Liver (tissue), 9 donors: ENCODE data around the gene KRT76. TPM values are rescaled to one million over a fixed set of nuclear protein-coding genes. Genes with fewer than 3 reads are reported as not detected.

Experiments used
- DNase-seq: peaks from one replicate; pipeline ENCODE4 v3.0.0-alpha.2; 2017; ENCODE audit warnings: low spot score
- H3K27ac ChIP-seq, 2 donors: one replicate each; pipeline ENCODE4 v1.7.0; 2013; ENCODE audit warnings: inconsistent platforms in 2 of 2, low read length in 2 of 2, control low read depth in 1 of 2, low read depth in 1 of 2, mild to moderate bottlenecking in 1 of 2
- H3K27me3 ChIP-seq, 4 donors: one replicate each; pipeline versions ENCODE4 v1.6.1 to v1.7.0; 2013; ENCODE audit warnings: low read length in 3 of 4, inconsistent platforms in 1 of 4, mild to moderate bottlenecking in 1 of 4, moderate library complexity in 1 of 4; ENCODE audit not compliant: control insufficient read depth in 4 of 4, insufficient read depth in 4 of 4
- H3K36me3 ChIP-seq, 4 donors: one replicate each; pipeline versions ENCODE4 v1.6.1 to v1.7.0; 2013; ENCODE audit warnings: low read length in 3 of 4, mild to moderate bottlenecking in 3 of 4, low read depth in 1 of 4, moderate library complexity in 1 of 4; ENCODE audit not compliant: control insufficient read depth in 4 of 4, insufficient read depth in 3 of 4
- H3K4me1 ChIP-seq, 4 donors: one replicate each; pipeline versions ENCODE4 v1.6.1 to v1.7.0; 2013; ENCODE audit warnings: low read length in 3 of 4, mild to moderate bottlenecking in 3 of 4, moderate library complexity in 1 of 4; ENCODE audit not compliant: control insufficient read depth in 4 of 4, insufficient read depth in 4 of 4
- H3K4me3 ChIP-seq, 3 donors: one replicate each; pipeline versions ENCODE4 v1.6.1 to v1.7.0; 2013; ENCODE audit warnings: low read length in 3 of 3, control low read depth in 1 of 3, low read depth in 1 of 3, mild to moderate bottlenecking in 1 of 3
- H3K9ac ChIP-seq, 2 donors: one replicate each; pipeline ENCODE4 v1.7.0; 2013; ENCODE audit warnings: low read length in 2 of 2, mild to moderate bottlenecking in 2 of 2, moderate library complexity in 2 of 2, control low read depth in 1 of 2, low read depth in 1 of 2
- H3K9me3 ChIP-seq, 4 donors: one replicate each; pipeline versions ENCODE4 v1.6.1 to v1.7.0; 2013; ENCODE audit warnings: low read length in 3 of 4; ENCODE audit not compliant: control insufficient read depth in 4 of 4
- ATF3 ChIP-seq: IDR thresholded peaks from 2 replicates; pipeline ENCODE4 v1.6.1; 2016; ENCODE audit warnings: antibody characterized with exemption
- EGR1 ChIP-seq, 2 donors: IDR thresholded peaks; 2 replicates each; pipeline ENCODE4 v1.6.1; 2016 to 2018; ENCODE audit warnings: antibody characterized with exemption in 2 of 2, low read depth in 2 of 2
- FOXA1 ChIP-seq: IDR thresholded peaks from 2 replicates; pipeline ENCODE4 v1.6.1; 2016; ENCODE audit warnings: antibody characterized with exemption
- GABPA ChIP-seq, 2 donors: IDR thresholded peaks in 1 of 2; conservative IDR thresholded peaks in 1 of 2; 2 replicates each; pipeline ENCODE4 v1.6.1; 2016; ENCODE audit warnings: antibody characterized with exemption in 2 of 2, mild to moderate bottlenecking in 1 of 2, moderate library complexity in 1 of 2
- HNF4A ChIP-seq, 2 donors: conservative IDR thresholded peaks; 2 replicates each; pipeline ENCODE4 v1.6.1; 2016; ENCODE audit warnings: antibody characterized with exemption in 2 of 2, mild to moderate bottlenecking in 2 of 2
- HNF4G ChIP-seq: IDR thresholded peaks from 2 replicates; pipeline ENCODE4 v1.6.1; 2016; ENCODE audit warnings: antibody characterized with exemption
- JUND ChIP-seq, 2 donors: IDR thresholded peaks; 2 replicates each; pipeline ENCODE4 v1.6.1; 2016; ENCODE audit warnings: antibody characterized with exemption in 2 of 2
- NR2F2 ChIP-seq: IDR thresholded peaks from 2 replicates; pipeline ENCODE4 v1.6.1; 2016; ENCODE audit warnings: antibody characterized with exemption
- RAD21 ChIP-seq, 2 donors: IDR thresholded peaks; 2 replicates each; pipeline ENCODE4 v1.6.1; 2016; ENCODE audit warnings: antibody characterized with exemption in 2 of 2, mild to moderate bottlenecking in 2 of 2
- TAF1 ChIP-seq: conservative IDR thresholded peaks from 2 replicates; pipeline ENCODE4 v1.6.1; 2016; ENCODE audit warnings: antibody characterized with exemption, mild to moderate bottlenecking
- YY1 ChIP-seq: IDR thresholded peaks from 2 replicates; pipeline ENCODE4 v1.6.1; 2016; ENCODE audit warnings: antibody characterized with exemption, mild to moderate bottlenecking
- ZBTB33 ChIP-seq: IDR thresholded peaks from 2 replicates; pipeline ENCODE4 v1.6.1; 2016; ENCODE audit warnings: antibody characterized with exemption
- WGBS: extraction: QIAGEN DNeasy Blood & Tissue Kit; methylation state at CpG from one replicate; pipeline ENCODE4 v1.1.7; 2013; 5-methylcytosine and 5-hydroxymethylcytosine counted together
- polyA plus RNA-seq, 2 donors: library from polyadenylated mRNA; stranded (reverse) in 1 of 2; unstranded in 1 of 2; fragments of 200-250 nt in 1 of 2; fragments of >200 nt in 1 of 2; fragmentation: Nextera tagmentation in 1 of 2; extraction: Ambion mirVana in 1 of 2; gene quantifications; one replicate each; pipeline versions ENCODE4 v1.2.1 to v1.2.3, GENCODE V29; 2013 to 2015
- total RNA-seq, 2 donors: library from RNA; depleted of rRNA; stranded (reverse); fragments of >200 nt; gene quantifications; one replicate each; pipeline ENCODE4 v1.2.3, GENCODE V29; 2014
- TF ChIP-seq, protein P1 (sequence below): fragments of 150-350 bp; IDR thresholded peaks from 2 replicates; pipeline ENCODE4 v1.5.1; 2017; ENCODE audit warnings: improper control_type of control experiment, low read depth, low read length; ENCODE audit not compliant: missing input control
- TF ChIP-seq, protein P2 (sequence below): IDR thresholded peaks from 2 replicates; pipeline ENCODE4 v1.6.1; 2016; ENCODE audit warnings: antibody characterized with exemption, mild to moderate bottlenecking
- TF ChIP-seq, protein P3 (sequence below): IDR thresholded peaks from 2 replicates; pipeline ENCODE4 v1.6.1; 2016; ENCODE audit warnings: antibody characterized with exemption
- donor health status: healthy.
- donor health status: healthy.
- donor health status: healthy.
- donor health status: healthy.
- donor health status: healthy.

Gene KRT76
- total and polyA plus RNA-seq, 4 donors: not detected

GRCh38 chr12:52799505-52800211 lies 22.5 kb upstream of the KRT76 start:
- no peaks in the 10 kb centered on the region for H3K9me3 ChIP-seq
- H3K4me1 ChIP-seq: no peaks in the 10 kb centered on the region
- H3K36me3 ChIP-seq: no peaks in the 10 kb centered on the region
- no peak for TF ChIP-seq JUND (IDR thresholded peaks at IDR 0.05)
- TF ChIP-seq, protein P1, sequence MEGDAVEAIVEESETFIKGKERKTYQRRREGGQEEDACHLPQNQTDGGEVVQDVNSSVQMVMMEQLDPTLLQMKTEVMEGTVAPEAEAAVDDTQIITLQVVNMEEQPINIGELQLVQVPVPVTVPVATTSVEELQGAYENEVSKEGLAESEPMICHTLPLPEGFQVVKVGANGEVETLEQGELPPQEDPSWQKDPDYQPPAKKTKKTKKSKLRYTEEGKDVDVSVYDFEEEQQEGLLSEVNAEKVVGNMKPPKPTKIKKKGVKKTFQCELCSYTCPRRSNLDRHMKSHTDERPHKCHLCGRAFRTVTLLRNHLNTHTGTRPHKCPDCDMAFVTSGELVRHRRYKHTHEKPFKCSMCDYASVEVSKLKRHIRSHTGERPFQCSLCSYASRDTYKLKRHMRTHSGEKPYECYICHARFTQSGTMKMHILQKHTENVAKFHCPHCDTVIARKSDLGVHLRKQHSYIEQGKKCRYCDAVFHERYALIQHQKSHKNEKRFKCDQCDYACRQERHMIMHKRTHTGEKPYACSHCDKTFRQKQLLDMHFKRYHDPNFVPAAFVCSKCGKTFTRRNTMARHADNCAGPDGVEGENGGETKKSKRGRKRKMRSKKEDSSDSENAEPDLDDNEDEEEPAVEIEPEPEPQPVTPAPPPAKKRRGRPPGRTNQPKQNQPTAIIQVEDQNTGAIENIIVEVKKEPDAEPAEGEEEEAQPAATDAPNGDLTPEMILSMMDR: no peak
- no peak for TF ChIP-seq ATF3
- TF ChIP-seq RAD21 (IDR thresholded peaks at IDR 0.05): no peak
- TF ChIP-seq YY1: no peak
- no peak for TF ChIP-seq TAF1
- TF ChIP-seq HNF4A (conservative IDR thresholded peaks at IDR 0.05): no peak
- TF ChIP-seq GABPA (IDR thresholded peaks at IDR 0.05 in 1 of 2, conservative IDR thresholded peaks at IDR 0.05 in 1 of 2): no peak
- no peak for TF ChIP-seq EGR1 (IDR thresholded peaks at IDR 0.05; ENCODE audit: low read depth in 2 of 2)
- no peak overlapping the region for H3K9ac ChIP-seq
- 81% methylated on average over 5 of the region's 5 CpGs for whole genome bisulfite sequencing
- DNase-seq: no peak
- H3K27ac ChIP-seq: no peak overlapping the region
- no peaks in the 10 kb centered on the region for H3K27me3 ChIP-seq
- no peak overlapping the region for H3K4me3 ChIP-seq

GRCh38 chr12:52798671-52799504 lies 21.7 kb upstream of the KRT76 start:
- Histone ChIP-seq H3K9me3 (no peaks in the 10 kb centered on the region), H3K36me3 (no peaks in the 10 kb centered on the region), H3K27ac (no peak overlapping the region), H3K27me3 (no peaks in the 10 kb centered on the region), H3K4me1 (no peaks in the 10 kb centered on the region), H3K9ac (no peak overlapping the region), H3K4me3 (no peak overlapping the region)
- whole genome bisulfite sequencing: 58% methylated on average over 7 of the region's 7 CpGs
- no peak for DNase-seq
- TF ChIP-seq TAF1 (no peak), YY1 (no peak)

DNA sequence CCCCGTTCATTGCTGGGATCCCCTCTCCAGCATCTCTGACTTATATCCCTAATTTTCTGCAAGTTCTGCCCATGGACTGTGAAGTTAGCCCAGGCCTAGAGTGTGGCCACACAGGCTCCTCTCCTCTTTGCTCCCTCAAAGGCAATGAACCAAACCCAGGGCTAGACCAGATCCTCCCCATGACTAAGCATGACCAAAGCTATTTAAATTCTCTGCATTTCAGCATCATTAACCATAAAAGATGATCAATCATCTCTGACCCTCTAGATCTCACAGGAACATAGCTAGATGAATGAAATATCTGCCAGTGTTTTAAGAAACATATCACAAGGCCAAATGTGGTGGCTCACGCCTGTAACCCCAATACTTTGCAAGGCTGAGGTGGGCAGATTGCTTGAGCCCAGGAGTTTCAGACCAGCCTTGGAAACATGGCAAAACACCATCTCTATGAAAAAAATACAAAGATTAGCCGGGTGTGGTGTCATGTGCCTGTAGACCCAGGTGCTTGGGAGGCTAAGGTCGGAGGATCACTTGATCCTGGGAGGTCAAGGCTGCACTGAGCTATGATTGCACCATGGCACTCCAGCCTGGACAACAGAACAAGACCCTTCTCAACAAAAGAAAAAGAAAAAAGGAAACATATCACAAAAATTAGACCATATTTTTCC lies 21.0 kb upstream of the KRT76 start:
- no peak for DNase-seq
- Histone ChIP-seq H3K27ac (no peak overlapping the region), H3K4me1 (no peaks in the 10 kb centered on the region), H3K4me3 (no peak overlapping the region), H3K27me3 (no peaks in the 10 kb centered on the region), H3K9me3 (no peaks in the 10 kb centered on the region), H3K9ac (no peak overlapping the region), H3K36me3 (no peaks in the 10 kb centered on the region)
- 85% methylated on average over 4 of the region's 4 CpGs for WGBS
- no peak for TF ChIP-seq EGR1 (IDR thresholded peaks at IDR 0.05; ENCODE audit: low read depth in 2 of 2)
- TF ChIP-seq, protein P2, sequence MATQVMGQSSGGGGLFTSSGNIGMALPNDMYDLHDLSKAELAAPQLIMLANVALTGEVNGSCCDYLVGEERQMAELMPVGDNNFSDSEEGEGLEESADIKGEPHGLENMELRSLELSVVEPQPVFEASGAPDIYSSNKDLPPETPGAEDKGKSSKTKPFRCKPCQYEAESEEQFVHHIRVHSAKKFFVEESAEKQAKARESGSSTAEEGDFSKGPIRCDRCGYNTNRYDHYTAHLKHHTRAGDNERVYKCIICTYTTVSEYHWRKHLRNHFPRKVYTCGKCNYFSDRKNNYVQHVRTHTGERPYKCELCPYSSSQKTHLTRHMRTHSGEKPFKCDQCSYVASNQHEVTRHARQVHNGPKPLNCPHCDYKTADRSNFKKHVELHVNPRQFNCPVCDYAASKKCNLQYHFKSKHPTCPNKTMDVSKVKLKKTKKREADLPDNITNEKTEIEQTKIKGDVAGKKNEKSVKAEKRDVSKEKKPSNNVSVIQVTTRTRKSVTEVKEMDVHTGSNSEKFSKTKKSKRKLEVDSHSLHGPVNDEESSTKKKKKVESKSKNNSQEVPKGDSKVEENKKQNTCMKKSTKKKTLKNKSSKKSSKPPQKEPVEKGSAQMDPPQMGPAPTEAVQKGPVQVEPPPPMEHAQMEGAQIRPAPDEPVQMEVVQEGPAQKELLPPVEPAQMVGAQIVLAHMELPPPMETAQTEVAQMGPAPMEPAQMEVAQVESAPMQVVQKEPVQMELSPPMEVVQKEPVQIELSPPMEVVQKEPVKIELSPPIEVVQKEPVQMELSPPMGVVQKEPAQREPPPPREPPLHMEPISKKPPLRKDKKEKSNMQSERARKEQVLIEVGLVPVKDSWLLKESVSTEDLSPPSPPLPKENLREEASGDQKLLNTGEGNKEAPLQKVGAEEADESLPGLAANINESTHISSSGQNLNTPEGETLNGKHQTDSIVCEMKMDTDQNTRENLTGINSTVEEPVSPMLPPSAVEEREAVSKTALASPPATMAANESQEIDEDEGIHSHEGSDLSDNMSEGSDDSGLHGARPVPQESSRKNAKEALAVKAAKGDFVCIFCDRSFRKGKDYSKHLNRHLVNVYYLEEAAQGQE: no peak
- no peak for TF ChIP-seq JUND (IDR thresholded peaks at IDR 0.05)
- no peak for TF ChIP-seq HNF4G
- no peak for TF ChIP-seq NR2F2
- no peak for TF ChIP-seq ATF3
- TF ChIP-seq YY1: no peak
- TF ChIP-seq, protein P3, sequence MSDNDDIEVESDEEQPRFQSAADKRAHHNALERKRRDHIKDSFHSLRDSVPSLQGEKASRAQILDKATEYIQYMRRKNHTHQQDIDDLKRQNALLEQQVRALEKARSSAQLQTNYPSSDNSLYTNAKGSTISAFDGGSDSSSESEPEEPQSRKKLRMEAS: no peak
- no peak for TF ChIP-seq FOXA1
- TF ChIP-seq ZBTB33: no peak
- no peak for TF ChIP-seq GABPA (IDR thresholded peaks at IDR 0.05 in 1 of 2, conservative IDR thresholded peaks at IDR 0.05 in 1 of 2)
- TF ChIP-seq HNF4A (conservative IDR thresholded peaks at IDR 0.05): no peak
